ENCODE data around the gene MMD2. TPM values are rescaled to one million over a fixed set of nuclear protein-coding genes. Genes with fewer than 3 reads are reported as not detected.

Gene MMD2
- total and polyA plus RNA-seq, 2 of the 8 experiments (the other 6 are each of a cell fraction or from before 2014, with no cell fraction given) = 0.14 TPM; not detected in 1

DNA sequence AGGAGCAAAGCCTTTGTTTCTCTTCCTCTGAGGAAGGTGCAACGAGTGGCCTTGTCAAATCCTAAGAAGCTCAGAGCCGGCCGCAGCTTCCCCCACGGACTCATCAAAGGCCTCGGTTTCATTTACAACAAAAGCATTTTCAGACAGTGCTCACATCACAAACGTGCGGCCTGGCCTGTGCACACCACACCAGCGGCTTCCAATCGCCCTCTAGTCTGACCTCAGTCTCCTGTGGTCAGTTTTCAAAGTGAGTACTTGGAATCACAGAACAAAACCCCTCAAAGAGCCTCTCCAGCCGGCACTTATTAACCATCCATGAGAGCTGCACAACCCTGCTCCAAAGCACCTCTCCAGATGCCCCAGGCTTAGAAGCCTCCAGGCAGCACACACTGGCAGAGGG, 78.8 kb downstream of the MMD2 start:
- H4K5ac ChIP-seq (ENCODE audit: insufficient read length, low read depth, low read length) = no peak overlapping the region
- no peak overlapping the region for H3K18ac ChIP-seq (ENCODE audit: extremely low read depth, low read length)
- no peak overlapping the region for H3K9ac ChIP-seq (replicated peaks in 1 of 4; ENCODE audit: extremely low read depth in 1 of 4, low read depth in 3 of 4, low read length in 3 of 4)
- H2BK5ac ChIP-seq (ENCODE audit: low read depth, low read length) = no peak overlapping the region
- H4K8ac ChIP-seq (ENCODE audit: extremely low read depth, insufficient read depth, low read length) = no peak overlapping the region; the same call in 1 of the 2 replicates
- no peaks in the 10 kb centered on the region for H3K79me1 ChIP-seq (ENCODE audit: low read depth, low read length)
- H2BK12ac ChIP-seq (ENCODE audit: low read depth, low read length) = no peak overlapping the region
- H2BK15ac ChIP-seq (ENCODE audit: low read length) = no peak overlapping the region
- CTCF ChIA-PET (ENCODE audit: partially characterized antibody) = interaction anchor here (1.3 to 4.8 kb wide), 2 partner anchors 49 to 82 kb away, joined by 5 to 47 read pairs; no protein-coding TSS in a partner anchor
- no peaks in the 10 kb centered on the region; a peak in 1 of 8 replicates for H3K36me3 ChIP-seq (ENCODE audit: control insufficient read depth in 2 of 4, insufficient read depth in 4 of 4, low read length in 3 of 4)
- no peak for DNase-seq (ENCODE audit: low read depth in 1 of 2, low spot score in 2 of 2)
- no peak overlapping the region for H2AK5ac ChIP-seq (ENCODE audit: low read depth, low read length)
- H3K14ac ChIP-seq (ENCODE audit: insufficient read length) = no peak overlapping the region
- 89% methylated on average over 10 of the region's 10 CpGs; no CpG with 5 or more reads in 1 of the 2 experiments for WGBS, 2 experiments (ENCODE audit: extremely low coverage in 1 of 2, insufficient coverage in 1 of 2, insufficient read length in 1 of 2, insufficient replicate concordance in 2 of 2, low coverage in 1 of 2, low lambda C conversion rate in 2 of 2, missing lambda C conversion rate in 1 of 2)
- H3K4ac ChIP-seq (replicated peaks; ENCODE audit: insufficient read length, low read depth, low read length) = no peak overlapping the region
- H2AFZ ChIP-seq (ENCODE audit: low read length) = no peak overlapping the region
- no peaks in the 10 kb centered on the region for H3K79me2 ChIP-seq (ENCODE audit: control insufficient read depth in 1 of 2, insufficient read depth in 2 of 2, low read length in 2 of 2)
- H3K4me1 ChIP-seq (replicated peaks in 1 of 4; ENCODE audit: control insufficient read depth in 3 of 4, insufficient read depth in 4 of 4, low read length in 3 of 4) = peaks cover 0 to 5% (median 2%) of the 10 kb centered on the region in 4 experiments; a peak in 3 of 7 replicates
- POLR2A ChIA-PET (ENCODE audit: partially characterized antibody) = no interaction called here
- no peaks in the 10 kb centered on the region for H4K20me1 ChIP-seq (replicated peaks in 1 of 2; ENCODE audit: control insufficient read depth in 1 of 2, insufficient read depth in 2 of 2, low read length in 2 of 2)
- H4K91ac ChIP-seq (replicated peaks; ENCODE audit: insufficient read length, low read length) = no peak overlapping the region
- H3K4me3 ChIP-seq (ENCODE audit: extremely low read depth in 1 of 4, insufficient read depth in 2 of 4, low read depth in 3 of 4, low read length in 4 of 4) = no peak overlapping the region
- H3K9me3 ChIP-seq (ENCODE audit: insufficient read depth in 2 of 2, low read depth in 1 of 2, low read length in 1 of 2) = no peaks in the 10 kb centered on the region
- H2BK120ac ChIP-seq (replicated peaks; ENCODE audit: low read depth, low read length) = no peak overlapping the region
- no peak for FAIRE-seq
- no peak overlapping the region for H3K56ac ChIP-seq (replicated peaks; ENCODE audit: insufficient read length, low read depth, low read length)
- H3K23ac ChIP-seq (ENCODE audit: insufficient read length) = no peak overlapping the region
- H3K27me3 ChIP-seq (replicated peaks in 1 of 4; ENCODE audit: control insufficient read depth in 3 of 4, extremely low read depth in 1 of 4, insufficient read depth in 3 of 4, low read length in 3 of 4) = peaks cover 0 to 9% (median 2%) of the 10 kb centered on the region in 4 experiments; a peak in 2 of 7 replicates
- no peak overlapping the region for H3K4me2 ChIP-seq (ENCODE audit: insufficient read depth in 1 of 2, low read depth in 2 of 2, low read length in 2 of 2)
- H3K23me2 ChIP-seq (ENCODE audit: low read depth, low read length) = peaks cover 11% of the 10 kb centered on the region; the same call in 1 of the 2 replicates
- H2BK20ac ChIP-seq (ENCODE audit: low read length) = no peak overlapping the region
- no peak overlapping the region for H3K27ac ChIP-seq (ENCODE audit: low read depth, low read length)
- no peak for TF ChIP-seq SP4 (IDR thresholded peaks at IDR 0.05; ENCODE audit: low read length)
- no peak for TF ChIP-seq TAF7 (optimal IDR thresholded peaks at IDR 0.05; ENCODE audit: borderline replicate concordance, low read depth, low read length)
- TF ChIP-seq SP1 (IDR thresholded peaks at IDR 0.05; ENCODE audit: low read depth, low read length) = no peak
- TF ChIP-seq TAF1 (IDR thresholded peaks at IDR 0.05; ENCODE audit: low read depth, low read length) = no peak
- no peak for TF ChIP-seq EGR1 (IDR thresholded peaks at IDR 0.05; ENCODE audit: borderline replicate concordance, low read depth, low read length)
- TF ChIP-seq SAP30 (IDR thresholded peaks at IDR 0.05; ENCODE audit: insufficient read depth, insufficient replicate concordance, low read length) = no peak
- no peak for TF ChIP-seq SP2 (IDR thresholded peaks at IDR 0.05; ENCODE audit: low read length)
- no peak for TF ChIP-seq FOSL1 (IDR thresholded peaks at IDR 0.05; ENCODE audit: insufficient read depth, low read depth, low read length)
- no peak for TF ChIP-seq RNF2 (IDR thresholded peaks at IDR 0.05; ENCODE audit: borderline replicate concordance, low read depth, low read length, missing control alignments, poor library complexity, severe bottlenecking)
- no peak for TF ChIP-seq NANOG (IDR thresholded peaks at IDR 0.05; ENCODE audit: insufficient read depth, low read depth, low read length, poor library complexity, severe bottlenecking)
- no peak for TF ChIP-seq CEBPB (IDR thresholded peaks at IDR 0.05; ENCODE audit: low read depth, low read length)
- TF ChIP-seq JUN (IDR thresholded peaks at IDR 0.05; ENCODE audit: low read depth, low read length) = no peak
- TF ChIP-seq CTBP2 (IDR thresholded peaks at IDR 0.05; ENCODE audit: borderline replicate concordance, insufficient read depth, insufficient read length, low read length) = no peak

All from H1 (cell line).